HUES48 (cell line): Measurements from ENCODE around the gene ACVR2B.

Source experiments
- H3K27ac ChIP-seq: one replicate; pipeline ENCODE4 v1.7.0; 2013; ENCODE audit warnings: low read depth, low read length, inconsistent platforms
- H3K27me3 ChIP-seq: 2 replicates; pipeline ENCODE4 v1.6.1; 2013; ENCODE audit warnings: mild to moderate bottlenecking, low read length; ENCODE audit not compliant: control insufficient read depth, insufficient read depth
- H3K36me3 ChIP-seq: 2 replicates; pipeline ENCODE4 v1.6.1; 2013; ENCODE audit warnings: low read length; ENCODE audit not compliant: control insufficient read depth, insufficient read depth
- H3K4me1 ChIP-seq: 2 replicates; pipeline ENCODE4 v1.6.1; 2013; ENCODE audit warnings: mild to moderate bottlenecking, low read length; ENCODE audit not compliant: control insufficient read depth, insufficient read depth
- H3K4me3 ChIP-seq: 2 replicates; pipeline ENCODE4 v1.5.1; 2013; ENCODE audit warnings: mild to moderate bottlenecking, low read depth, low read length
- H3K9ac ChIP-seq: 2 replicates; pipeline ENCODE4 v1.6.1; 2013; ENCODE audit warnings: mild to moderate bottlenecking, low read depth, low read length, moderate library complexity
- H3K9me3 ChIP-seq: 2 replicates; pipeline ENCODE4 v1.6.1; 2013; ENCODE audit warnings: low read length; ENCODE audit not compliant: control insufficient read depth, insufficient read depth

The ACVR2B gene

GRCh38 chr3:38446085-38446686, 7.5 kb upstream of the ACVR2B start:
- Histone ChIP-seq H3K4me1 (no peaks in the 10 kb centered on the region), H3K9ac (no peak overlapping the region), H3K27ac (no peak overlapping the region), H3K4me3 (no peak overlapping the region), H3K27me3 (no peaks in the 10 kb centered on the region), H3K9me3 (no peaks in the 10 kb centered on the region), H3K36me3 (no peaks in the 10 kb centered on the region)

- Histone ChIP-seq H3K4me3 (no peak overlapping the region), H3K4me1 (no peaks in the 10 kb centered on the region), H3K27me3 (no peaks in the 10 kb centered on the region), H3K9me3 (no peaks in the 10 kb centered on the region), H3K27ac (no peak overlapping the region), H3K9ac (no peak overlapping the region), H3K36me3 (no peaks in the 10 kb centered on the region)
Observed at GRCh38 chr3:38446812-38447211, 6.9 kb upstream of the ACVR2B start.

- H3K27ac ChIP-seq, result no peak overlapping the region
Observed at GRCh38 chr3:38450853-38451252, 2.8 kb upstream of the ACVR2B start.

GRCh38 chr3:38453913-38454177, 155 bp downstream of the ACVR2B start:
- peaks cover 22% of the 10 kb centered on the region for H3K4me1 ChIP-seq
- H3K9ac ChIP-seq, result peak overlapping the region; percentile 98
- peak overlapping the region; percentile 92 for H3K4me3 ChIP-seq
- peak overlapping the region; percentile 99 for H3K27ac ChIP-seq
- H3K9me3 ChIP-seq, result no peaks in the 10 kb centered on the region
- H3K27me3 ChIP-seq, result no peaks in the 10 kb centered on the region
- no peaks in the 10 kb centered on the region for H3K36me3 ChIP-seq

More at GRCh38 chr3:38450853-38451252, 2.8 kb upstream of the ACVR2B start:
- Histone ChIP-seq H3K4me3 (no peak overlapping the region), H3K9ac (no peak overlapping the region), H3K9me3 (no peaks in the 10 kb centered on the region), H3K4me1 (peaks cover 6% of the 10 kb centered on the region), H3K27me3 (no peaks in the 10 kb centered on the region), H3K36me3 (no peaks in the 10 kb centered on the region)

- H3K9ac ChIP-seq, result peak overlapping the region; percentile 98
- H3K4me3 ChIP-seq, result peak overlapping the region; percentile 92
- no peaks in the 10 kb centered on the region for H3K36me3 ChIP-seq
- H3K9me3 ChIP-seq, result no peaks in the 10 kb centered on the region
- peaks cover 27% of the 10 kb centered on the region for H3K4me1 ChIP-seq
- peak overlapping the region; percentile 99 for H3K27ac ChIP-seq
- no peaks in the 10 kb centered on the region for H3K27me3 ChIP-seq
Observed at GRCh38 chr3:38454178-38454883, 641 bp downstream of the ACVR2B start.

GRCh38 chr3:38454884-38455638, 1.4 kb downstream of the ACVR2B start:
- Histone ChIP-seq H3K4me3 (peak overlapping the region; percentile 92), H3K9me3 (no peaks in the 10 kb centered on the region), H3K27ac (peak overlapping the region; percentile 99), H3K9ac (peak overlapping the region; percentile 98), H3K27me3 (no peaks in the 10 kb centered on the region), H3K4me1 (peaks cover 33% of the 10 kb centered on the region), H3K36me3 (no peaks in the 10 kb centered on the region)

- H3K36me3 ChIP-seq, result no peaks in the 10 kb centered on the region
- peak overlapping the region; percentile 92 for H3K4me3 ChIP-seq
- peak overlapping the region; percentile 17; the same call in 1 of the 2 replicates for H3K9ac ChIP-seq
- H3K27me3 ChIP-seq, result no peaks in the 10 kb centered on the region
- peaks cover 33% of the 10 kb centered on the region for H3K4me1 ChIP-seq
- no peaks in the 10 kb centered on the region for H3K9me3 ChIP-seq
- peak overlapping the region; percentile 99 for H3K27ac ChIP-seq
Observed at GRCh38 chr3:38455639-38456430, 2.1 kb downstream of the ACVR2B start.

GRCh38 chr3:38457111-38458003, 3.7 kb downstream of the ACVR2B start:
- Histone ChIP-seq H3K9me3 (no peaks in the 10 kb centered on the region), H3K27me3 (no peaks in the 10 kb centered on the region), H3K4me3 (no peak overlapping the region), H3K36me3 (no peaks in the 10 kb centered on the region), H3K9ac (no peak overlapping the region), H3K4me1 (peaks cover 33% of the 10 kb centered on the region), H3K27ac (no peak overlapping the region)

GRCh38 chr3:38458796-38459498, 5.3 kb downstream of the ACVR2B start:
- Histone ChIP-seq H3K4me3 (no peak overlapping the region), H3K27ac (no peak overlapping the region), H3K4me1 (peaks cover 28% of the 10 kb centered on the region)

More at GRCh38 chr3:38458796-38459498, 5.3 kb downstream of the ACVR2B start:
- Histone ChIP-seq H3K27me3 (no peaks in the 10 kb centered on the region), H3K9ac (no peak overlapping the region), H3K9me3 (no peaks in the 10 kb centered on the region), H3K36me3 (no peaks in the 10 kb centered on the region)
